CD4-positive, alpha-beta memory T cell (primary cell): ENCODE measurements around the gene AQP6. TPM values are rescaled to one million over a fixed set of nuclear protein-coding genes. Genes with fewer than 3 reads are reported as not detected.

Experiments
- CTCF ChIA-PET: fragments of 350-600 bp; sonication (Branson Sonifier 250); formaldehyde crosslinking; loops from one replicate; lab custom pipeline; 2021; ENCODE audit warnings: inconsistent platforms; ENCODE audit not compliant: partially characterized antibody; lab: Charles Lee
- POLR2A ChIA-PET: fragments of 350-600 bp; sonication (Branson Sonifier 250); formaldehyde crosslinking; loops from one replicate; lab custom pipeline; 2021; ENCODE audit not compliant: partially characterized antibody; lab: Charles Lee
- DNase-seq, 5 donors: peaks; one replicate each; pipeline versions ENCODE4 v3.0.0 to v3.0.0-alpha.2; 2020 to 2022; ENCODE audit warnings: mixed read lengths in 1 of 5
- H3K27ac ChIP-seq: one replicate; pipeline ENCODE4 v1.7.0; 2013; ENCODE audit warnings: low read depth, low read length
- H3K27me3 ChIP-seq: 2 replicates; pipeline ENCODE4 v1.7.0; 2013; ENCODE audit warnings: mild to moderate bottlenecking, low read length, moderate library complexity; ENCODE audit not compliant: insufficient read depth
- H3K36me3 ChIP-seq: 2 replicates; pipeline ENCODE4 v1.7.0; 2013; ENCODE audit warnings: mild to moderate bottlenecking, low read length, moderate library complexity; ENCODE audit not compliant: insufficient read depth
- H3K4me1 ChIP-seq: 2 replicates; pipeline ENCODE4 v1.7.0; 2013; ENCODE audit warnings: mild to moderate bottlenecking, low read length, moderate library complexity; ENCODE audit not compliant: insufficient read depth
- H3K4me3 ChIP-seq, 2 donors: one replicate each; pipeline ENCODE4 v1.7.0; 2013; ENCODE audit warnings: low read length in 2 of 2, mild to moderate bottlenecking in 1 of 2
- H3K9me3 ChIP-seq, 2 donors: one replicate each; pipeline ENCODE4 v1.7.0; 2013; ENCODE audit warnings: low read length in 2 of 2, control low read depth in 1 of 2; ENCODE audit not compliant: control insufficient read depth in 1 of 2
- H3K27ac Mint-ChIP-seq, 7 donors: one replicate each; pipeline ENCODE4 v1.8.0; 2020 to 2021; ENCODE audit warnings: mixed read lengths in 7 of 7, mild to moderate bottlenecking in 6 of 7, inconsistent platforms in 3 of 7, moderate library complexity in 3 of 7
- H3K27me3 Mint-ChIP-seq, 2 donors: one replicate each; pipeline ENCODE4 v1.8.0; 2020 to 2021; ENCODE audit warnings: mixed read lengths in 2 of 2
- H3K36me3 Mint-ChIP-seq, 2 donors: one replicate each; pipeline ENCODE4 v1.8.0; 2020 to 2021; ENCODE audit warnings: mixed read lengths in 2 of 2, inconsistent platforms in 1 of 2, mild to moderate bottlenecking in 1 of 2
- H3K4me1 Mint-ChIP-seq, 4 donors: one replicate each; pipeline ENCODE4 v1.8.0; 2020 to 2021; ENCODE audit warnings: mixed read lengths in 4 of 4, mild to moderate bottlenecking in 1 of 4
- H3K4me3 Mint-ChIP-seq, 8 donors: one replicate each; pipeline ENCODE4 v1.8.0; 2020 to 2021; ENCODE audit warnings: mixed read lengths in 8 of 8, mild to moderate bottlenecking in 7 of 8, moderate library complexity in 6 of 8, inconsistent platforms in 3 of 8
- H3K9me3 Mint-ChIP-seq, 8 donors: one replicate each; pipeline ENCODE4 v1.8.0; 2020 to 2021; ENCODE audit warnings: mixed read lengths in 8 of 8, mild to moderate bottlenecking in 5 of 8, inconsistent platforms in 3 of 8, moderate library complexity in 1 of 8
- intact Hi-C: fragments of 100-400 bp; cut with micrococcal nuclease; formaldehyde crosslinking; loops from one replicate; pipeline ENCODE4 v1.15.1; 2023
- polyA plus RNA-seq, 2 donors: library from polyadenylated mRNA; unstranded; fragments of 300-500 nt; fragmentation: Illumina TruSeq; gene quantifications; one replicate each; pipeline ENCODE4 v1.2.3, GENCODE V29; 2021
- total RNA-seq, 2 experiments: library from RNA; stranded (reverse); gene quantifications; one replicate each; pipeline ENCODE4 v1.2.3, GENCODE V29; 2021

The AQP6 gene
- total and polyA plus RNA-seq, 4 experiments from 2014 or later: not detected

- no peak for DNase-seq
- ChIA-PET POLR2A (no interaction called here), CTCF (interaction anchor here (0.7 to 1.0 kb wide), 2 partner anchors 12 to 17 kb away, joined by 3 read pairs; no protein-coding TSS in a partner anchor)
- Mint-ChIP-seq H3K36me3 (peaks cover 0 to 5% of the 10 kb centered on the region in 2 donors), H3K9me3 (no peaks in the 10 kb centered on the region), H3K4me1 (peaks cover 6 to 19% (median 9%) of the 10 kb centered on the region in 4 donors), H3K4me3 (peak overlapping the region in 1 of 8 donors; percentile 59), H3K27ac (no peak overlapping the region), H3K27me3 (peaks cover 51 to 70% of the 10 kb centered on the region in 2 donors)
- intact Hi-C loops: loop anchor here (10.0 kb wide), 1 partner anchor 223 kb away; no protein-coding TSS in a partner anchor
- Histone ChIP-seq H3K4me1 (peaks cover under 1% of the 10 kb centered on the region), H3K36me3 (no peaks in the 10 kb centered on the region), H3K27me3 (peaks cover 21% of the 10 kb centered on the region), H3K4me3 (no peak overlapping the region), H3K9me3 (no peaks in the 10 kb centered on the region), H3K27ac (no peak overlapping the region)
Measured at GRCh38 chr12:49961993-49962764, 10.6 kb upstream of the AQP6 start.

GRCh38 chr12:49962861-49963765, 9.6 kb upstream of the AQP6 start:
- Mint-ChIP-seq H3K27ac (peak overlapping the region in 1 of 7 donors; percentile 15), H3K27me3 (peaks cover 44 to 62% of the 10 kb centered on the region in 2 donors), H3K9me3 (no peaks in the 10 kb centered on the region), H3K36me3 (peaks cover 0 to 5% of the 10 kb centered on the region in 2 donors), H3K4me1 (peaks cover 6 to 20% (median 10%) of the 10 kb centered on the region in 4 donors), H3K4me3 (peak overlapping the region in 1 of 8 donors; percentile 59)
- ChIA-PET POLR2A (no interaction called here), CTCF (interaction anchor here (0.7 to 1.2 kb wide), 3 partner anchors 12 to 18 kb away, joined by 3 read pairs; no protein-coding TSS in a partner anchor)
- H3K4me1 ChIP-seq: peaks cover 10% of the 10 kb centered on the region
- no peaks in the 10 kb centered on the region for H3K9me3 ChIP-seq
- H3K27me3 ChIP-seq: peaks cover 24% of the 10 kb centered on the region
- H3K27ac ChIP-seq: no peak overlapping the region
- H3K36me3 ChIP-seq: no peaks in the 10 kb centered on the region
- no peak for DNase-seq
- intact Hi-C loops: loop anchor here (10.0 kb wide), 1 partner anchor 222 kb away; no protein-coding TSS in a partner anchor
- H3K4me3 ChIP-seq: no peak overlapping the region

- CTCF ChIA-PET: interaction anchor here (1.2 to 6.2 kb wide), 4 partner anchors 12 to 105 kb away, joined by 3 to 65 read pairs (median 24); no protein-coding TSS in a partner anchor
- Histone ChIP-seq H3K27me3 (peaks cover 26% of the 10 kb centered on the region), H3K36me3 (no peaks in the 10 kb centered on the region), H3K4me1 (peaks cover 10% of the 10 kb centered on the region), H3K27ac (no peak overlapping the region), H3K9me3 (no peaks in the 10 kb centered on the region), H3K4me3 (no peak overlapping the region)
- H3K27ac Mint-ChIP-seq: no peak overlapping the region
- intact Hi-C loops: loop anchor here (10.0 kb wide), 1 partner anchor 221 kb away; no protein-coding TSS in a partner anchor
- H3K4me1 Mint-ChIP-seq: peaks cover 6 to 20% (median 10%) of the 10 kb centered on the region in 4 donors
- H3K9me3 Mint-ChIP-seq: no peaks in the 10 kb centered on the region
- H3K27me3 Mint-ChIP-seq: peaks cover 34 to 54% of the 10 kb centered on the region in 2 donors
- H3K36me3 Mint-ChIP-seq: peaks cover 0 to 5% of the 10 kb centered on the region in 2 donors
- POLR2A ChIA-PET: no interaction called here
- DNase-seq: no peak
- H3K4me3 Mint-ChIP-seq: peak overlapping the region in 2 of 8 donors; percentile 15 to 20
Measured at GRCh38 chr12:49963976-49964815, 8.6 kb upstream of the AQP6 start.

- H3K9me3 ChIP-seq: no peaks in the 10 kb centered on the region
- intact Hi-C loops: loop anchor here (10.0 kb wide), 1 partner anchor 220 kb away; no protein-coding TSS in a partner anchor
- no peaks in the 10 kb centered on the region for H3K36me3 ChIP-seq
- peaks cover 24% of the 10 kb centered on the region for H3K27me3 ChIP-seq
- Mint-ChIP-seq H3K27ac (no peak overlapping the region), H3K4me1 (peaks cover 6 to 20% (median 10%) of the 10 kb centered on the region in 4 donors), H3K27me3 (peaks cover 29 to 47% of the 10 kb centered on the region in 2 donors), H3K36me3 (peaks cover 0 to 5% of the 10 kb centered on the region in 2 donors), H3K4me3 (peak overlapping the region in 1 of 8 donors; percentile 15), H3K9me3 (no peaks in the 10 kb centered on the region)
- no peak overlapping the region for H3K4me3 ChIP-seq
- H3K4me1 ChIP-seq: peaks cover 10% of the 10 kb centered on the region
- DNase-seq: no peak
- CTCF ChIA-PET: interaction anchor here (1.1 to 6.2 kb wide), 4 partner anchors 19 to 104 kb away, joined by 3 to 65 read pairs (median 24); no protein-coding TSS in a partner anchor
- H3K27ac ChIP-seq: no peak overlapping the region
- POLR2A ChIA-PET: no interaction called here
Measured at GRCh38 chr12:49964849-49965624, 7.7 kb upstream of the AQP6 start.

GRCh38 chr12:49965836-49966235, 6.9 kb upstream of the AQP6 start:
- Mint-ChIP-seq H3K27ac (no peak overlapping the region), H3K4me3 (peak overlapping the region in 1 of 8 donors; percentile 6), H3K4me1 (peaks cover 1 to 12% (median 4%) of the 10 kb centered on the region in 4 donors), H3K36me3 (no peaks in the 10 kb centered on the region), H3K9me3 (no peaks in the 10 kb centered on the region), H3K27me3 (peaks cover 21 to 39% of the 10 kb centered on the region in 2 donors)
- no peak overlapping the region for H3K4me3 ChIP-seq
- H3K27ac ChIP-seq: no peak overlapping the region
- no peaks in the 10 kb centered on the region for H3K36me3 ChIP-seq
- peaks cover 10% of the 10 kb centered on the region for H3K4me1 ChIP-seq
- DNase-seq: no peak
- POLR2A ChIA-PET: no interaction called here
- CTCF ChIA-PET: interaction anchor here (1.0 to 6.2 kb wide), 14 partner anchors 9 to 145 kb away, joined by 3 to 75 read pairs (median 12); partner anchors contain the start of gene RACGAP1
- intact Hi-C loops: loop anchor here (10.0 kb wide), 1 partner anchor 219 kb away; no protein-coding TSS in a partner anchor
- peaks cover 16% of the 10 kb centered on the region for H3K27me3 ChIP-seq
- no peaks in the 10 kb centered on the region for H3K9me3 ChIP-seq
